ENCODE results near the gene PIK3C3. TPM values are rescaled to one million over a fixed set of nuclear protein-coding genes. Genes with fewer than 3 reads are reported as not detected.

Gene PIK3C3
- total RNA-seq, 3 donors from 2014 or later, result 46.2 to 57.1 (median 53.4) TPM

- intact Hi-C loops (cut with DNase I, micrococcal nuclease), result no loop called here
- Histone ChIP-seq H3K4me1 (ENCODE audit: low read depth) (no peaks in the 10 kb centered on the region), H3K9me3 (no peaks in the 10 kb centered on the region), H3K36me3 (ENCODE audit: low read depth) (no peaks in the 10 kb centered on the region), H3K4me3 (no peak overlapping the region)
- no peak for DNase-seq
- no peak for ATAC-seq
- no peak for TF ChIP-seq CTCF (IDR thresholded peaks at IDR 0.05)
These were observed 11.9 kb downstream of the PIK3C3 start for GRCh38 chr18:41966943-41967342.

- DNase-seq (no peak), ATAC-seq (no peak)
- H3K4me1 ChIP-seq (ENCODE audit: low read depth), result no peaks in the 10 kb centered on the region
- intact Hi-C loops (cut with DNase I, micrococcal nuclease), result no loop called here
- no peaks in the 10 kb centered on the region for H3K36me3 ChIP-seq (ENCODE audit: low read depth)
- TF ChIP-seq CTCF (IDR thresholded peaks at IDR 0.05), result no peak
- no peaks in the 10 kb centered on the region for H3K9me3 ChIP-seq
- no peak overlapping the region for H3K4me3 ChIP-seq
These were observed 12.6 kb downstream of the PIK3C3 start for GRCh38 chr18:41967680-41968079.

- Histone ChIP-seq H3K4me1 (ENCODE audit: low read depth) (no peaks in the 10 kb centered on the region), H3K9me3 (no peaks in the 10 kb centered on the region), H3K36me3 (ENCODE audit: low read depth) (no peaks in the 10 kb centered on the region), H3K4me3 (no peak overlapping the region)
- intact Hi-C loops (cut with DNase I, micrococcal nuclease), result no loop called here
- no peak for DNase-seq
- TF ChIP-seq CTCF (IDR thresholded peaks at IDR 0.05), result no peak
- no peak for ATAC-seq
These were observed 14.8 kb downstream of the PIK3C3 start for GRCh38 chr18:41969881-41970280.

- intact Hi-C loops (cut with DNase I, micrococcal nuclease), result no loop called here
- no peaks in the 10 kb centered on the region for H3K36me3 ChIP-seq (ENCODE audit: low read depth)
- H3K4me3 ChIP-seq, result no peak overlapping the region
- ATAC-seq, result no peak
- no peak for TF ChIP-seq CTCF (IDR thresholded peaks at IDR 0.05)
- DNase-seq, result no peak
- H3K4me1 ChIP-seq (ENCODE audit: low read depth), result no peaks in the 10 kb centered on the region
- no peaks in the 10 kb centered on the region for H3K9me3 ChIP-seq
These were observed 17.3 kb downstream of the PIK3C3 start for GRCh38 chr18:41972067-41972925.

GRCh38 chr18:41973983-41974382, 18.9 kb downstream of the PIK3C3 start:
- intact Hi-C loops (cut with DNase I, micrococcal nuclease), result no loop called here
- H3K36me3 ChIP-seq (ENCODE audit: low read depth), result no peaks in the 10 kb centered on the region
- DNase-seq, result no peak
- H3K9me3 ChIP-seq, result no peaks in the 10 kb centered on the region
- no peak overlapping the region for H3K4me3 ChIP-seq
- ATAC-seq, result no peak
- TF ChIP-seq CTCF (IDR thresholded peaks at IDR 0.05), result no peak
- H3K4me1 ChIP-seq (ENCODE audit: low read depth), result no peaks in the 10 kb centered on the region

Data from mucosa of descending colon (tissue), 3 donors.